Astrocyte of the cerebellum (primary cell): ENCODE measurements around the gene MRPL54.

Experiments
- DNase-seq: peaks from one replicate; pipeline ENCODE4 v3.0.0-alpha.2; 2011; ENCODE audit warnings: low read depth
- H3K4me3 ChIP-seq: 2 replicates; pipeline ENCODE4 v1.5.1; 2011; ENCODE audit warnings: mild to moderate bottlenecking, low read depth, low read length, moderate library complexity
- CTCF ChIP-seq: IDR thresholded peaks from 2 replicates; pipeline ENCODE4 v1.5.1; 2012; ENCODE audit warnings: low read length, low read depth, moderate library complexity, mild to moderate bottlenecking; ENCODE audit errors: missing control alignments
- in situ Hi-C: cut with HindIII; loops from 2 replicates; pipeline ENCODE4 v1.10.0; 2017; ENCODE audit warnings: low sequenced_read_pairs

The MRPL54 gene

GRCh38 chr19:3768748-3769099, 6.2 kb downstream of the MRPL54 start:
- H3K4me3 ChIP-seq = no peak overlapping the region
- in situ Hi-C loops = no loop called here
- TF ChIP-seq CTCF = no peak
- DNase-seq = no peak

DNA sequence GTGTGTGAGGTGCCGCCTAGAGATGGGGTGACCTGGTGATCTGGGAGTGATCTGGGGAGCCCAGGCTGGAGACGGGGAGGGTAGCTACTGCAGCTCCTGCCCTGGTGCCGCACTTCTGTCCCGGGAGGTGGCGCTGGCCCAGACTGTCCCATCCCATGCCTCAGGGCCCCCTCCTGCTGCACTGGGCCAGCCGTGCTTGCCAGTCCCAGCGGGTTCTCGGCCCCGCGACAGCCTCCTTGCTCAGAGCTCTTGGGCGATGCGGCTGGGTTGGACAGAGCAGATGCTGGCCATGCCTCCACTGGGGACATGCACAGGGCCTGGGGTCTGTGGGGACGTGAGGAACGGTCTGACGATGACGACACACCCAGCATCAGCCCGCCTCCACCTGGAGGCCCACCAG, 7.0 kb downstream of the MRPL54 start:
- in situ Hi-C loops = no loop called here
- no peak for TF ChIP-seq CTCF
- H3K4me3 ChIP-seq = no peak overlapping the region
- DNase-seq = no peak

- no peak overlapping the region for H3K4me3 ChIP-seq
- TF ChIP-seq CTCF = no peak
- in situ Hi-C loops = no loop called here
- DNase-seq = no peak
Measured at GRCh38 chr19:3770136-3770999, 7.9 kb downstream of the MRPL54 start.

DNA sequence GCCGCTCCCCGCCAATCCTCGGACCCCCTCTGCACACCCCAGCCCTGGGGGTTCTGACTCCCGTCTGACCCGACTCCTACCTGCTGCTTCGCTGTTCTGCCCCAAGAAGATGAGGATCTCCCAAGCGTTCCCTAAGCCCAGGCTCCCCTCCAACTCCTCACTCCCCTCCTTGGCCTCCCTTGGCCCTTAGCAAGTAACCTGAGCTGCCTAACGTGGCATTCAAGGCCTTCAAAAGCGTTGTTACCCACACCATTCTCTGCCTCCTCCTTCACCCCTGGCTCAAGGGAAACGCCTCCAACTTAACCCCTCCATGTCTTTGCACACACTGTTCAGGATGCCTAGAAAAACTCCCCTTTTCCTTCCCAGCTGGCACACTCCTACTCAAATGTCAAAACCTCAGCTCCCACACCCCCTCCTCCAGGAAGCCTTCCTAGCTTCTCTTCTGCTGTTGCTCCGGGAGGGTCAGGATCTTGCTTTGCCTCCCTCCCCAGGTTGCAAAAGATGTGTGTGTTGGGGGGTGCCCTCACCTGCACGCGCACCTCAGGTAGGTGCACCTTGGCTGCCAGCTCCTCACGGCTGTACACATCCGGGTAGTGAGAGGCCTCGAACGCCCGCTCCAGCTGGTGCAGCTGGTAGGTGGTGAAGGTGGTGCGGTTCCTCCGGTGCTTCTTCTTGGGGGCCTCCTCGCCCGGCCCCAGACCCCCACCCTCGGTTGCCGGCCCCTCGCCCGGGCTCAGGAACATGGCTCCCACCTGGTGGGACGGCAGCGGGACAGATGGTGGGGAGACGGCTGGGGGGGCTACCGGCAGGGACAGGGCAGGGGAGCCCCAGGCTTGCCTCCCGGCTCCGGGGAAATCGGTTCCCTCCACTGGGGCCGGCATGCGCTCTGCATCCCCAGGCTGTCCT, 8.8 kb downstream of the MRPL54 start:
- in situ Hi-C loops = no loop called here
- H3K4me3 ChIP-seq = no peak overlapping the region
- no peak for TF ChIP-seq CTCF
- no peak for DNase-seq

- no peak for TF ChIP-seq CTCF
- H3K4me3 ChIP-seq = no peak within 1 kb of the TSS
- in situ Hi-C loops = no loop called here
- DNase-seq = no peak
Measured at GRCh38 chr19:3771906-3772455, 9.5 kb downstream of the MRPL54 start, which contains the start of gene RAX2. Gene RAX2 (minus strand): TSS chr19:3772228. CDS start chr19:3771742, 486 bp downstream.

- no peak overlapping the region for H3K4me3 ChIP-seq
- no peak for TF ChIP-seq CTCF
- DNase-seq = no peak
- in situ Hi-C loops = no loop called here
Measured at GRCh38 chr19:3773814-3774515, 11.5 kb downstream of the MRPL54 start.
